Skeletal muscle tissue (tissue), 4 donors: ENCODE data around the gene CLEC19A. TPM values are rescaled to one million over a fixed set of nuclear protein-coding genes. Genes with fewer than 3 reads are reported as not detected.

Source experiments
- H3K27ac ChIP-seq: one replicate; pipeline ENCODE4 v1.7.0; 2013; ENCODE audit warnings: mild to moderate bottlenecking, low read depth, low read length, inconsistent platforms
- H3K27me3 ChIP-seq, 3 donors: one replicate each; pipeline ENCODE4 v1.7.0; 2013; ENCODE audit warnings: low read length in 3 of 3; ENCODE audit not compliant: control insufficient read depth in 3 of 3, insufficient read depth in 3 of 3
- H3K36me3 ChIP-seq, 3 donors: one replicate each; pipeline ENCODE4 v1.7.0; 2013; ENCODE audit warnings: low read length in 3 of 3; ENCODE audit not compliant: control insufficient read depth in 3 of 3, insufficient read depth in 3 of 3
- H3K4me1 ChIP-seq, 3 donors: one replicate each; pipeline ENCODE4 v1.7.0; 2013; ENCODE audit warnings: low read length in 3 of 3, mild to moderate bottlenecking in 3 of 3; ENCODE audit not compliant: control insufficient read depth in 3 of 3, insufficient read depth in 3 of 3
- H3K4me3 ChIP-seq, 3 donors: one replicate each; pipeline ENCODE4 v1.7.0; 2013; ENCODE audit warnings: low read length in 3 of 3
- H3K9ac ChIP-seq, 3 donors: one replicate each; pipeline ENCODE4 v1.7.0; 2013; ENCODE audit warnings: low read length in 3 of 3, mild to moderate bottlenecking in 3 of 3, moderate library complexity in 2 of 3, low read depth in 1 of 3
- H3K9me3 ChIP-seq, 3 donors: one replicate each; pipeline ENCODE4 v1.7.0; 2013; ENCODE audit warnings: low read length in 3 of 3; ENCODE audit not compliant: control insufficient read depth in 3 of 3
- total RNA-seq: library from RNA; depleted of rRNA; stranded (reverse); fragments of >200 nt; gene quantifications from one replicate; pipeline ENCODE4 v1.2.3, GENCODE V29; 2014
- donor health status: Osteomylitis.

Gene CLEC19A
- total RNA-seq, 1 donor from 2014 or later, result not detected

- Histone ChIP-seq H3K27me3 (no peaks in the 10 kb centered on the region), H3K4me3 (no peak overlapping the region), H3K36me3 (no peaks in the 10 kb centered on the region), H3K9ac (no peak overlapping the region), H3K27ac (no peak overlapping the region), H3K4me1 (peaks cover 0 to 3% (median 0%) of the 10 kb centered on the region in 3 donors), H3K9me3 (no peaks in the 10 kb centered on the region)
Measured at GRCh38 chr16:19245326-19245925, 40.1 kb upstream of the CLEC19A start.

GRCh38 chr16:19252904-19253303 lies 32.6 kb upstream of the CLEC19A start:
- Histone ChIP-seq H3K27me3 (peaks cover 0 to 3% (median 0%) of the 10 kb centered on the region in 3 donors), H3K4me3 (no peak overlapping the region), H3K36me3 (no peaks in the 10 kb centered on the region), H3K9ac (no peak overlapping the region), H3K4me1 (no peaks in the 10 kb centered on the region), H3K27ac (no peak overlapping the region), H3K9me3 (no peaks in the 10 kb centered on the region)

- no peak overlapping the region for H3K27ac ChIP-seq
- no peaks in the 10 kb centered on the region for H3K4me1 ChIP-seq
- H3K27me3 ChIP-seq, result peaks cover 0 to 3% (median 0%) of the 10 kb centered on the region in 3 donors
- no peak overlapping the region for H3K4me3 ChIP-seq
- no peak overlapping the region for H3K9ac ChIP-seq
- no peaks in the 10 kb centered on the region for H3K36me3 ChIP-seq
- no peaks in the 10 kb centered on the region for H3K9me3 ChIP-seq
Measured at GRCh38 chr16:19254611-19255010, 30.9 kb upstream of the CLEC19A start.

- H3K9me3 ChIP-seq, result peaks cover 2 to 7% (median 5%) of the 10 kb centered on the region in 3 donors
- no peak overlapping the region for H3K4me3 ChIP-seq
- H3K9ac ChIP-seq, result no peak overlapping the region
- no peaks in the 10 kb centered on the region for H3K27me3 ChIP-seq
- no peaks in the 10 kb centered on the region for H3K36me3 ChIP-seq
- no peaks in the 10 kb centered on the region for H3K4me1 ChIP-seq
- no peak overlapping the region for H3K27ac ChIP-seq
Measured at GRCh38 chr16:19264123-19264673, 21.3 kb upstream of the CLEC19A start.

- H3K4me1 ChIP-seq, result no peaks in the 10 kb centered on the region
- peaks cover 2 to 7% (median 5%) of the 10 kb centered on the region in 3 donors for H3K9me3 ChIP-seq
- H3K36me3 ChIP-seq, result no peaks in the 10 kb centered on the region
- no peak overlapping the region for H3K9ac ChIP-seq
- no peak overlapping the region for H3K27ac ChIP-seq
- no peak overlapping the region for H3K4me3 ChIP-seq
- no peaks in the 10 kb centered on the region for H3K27me3 ChIP-seq
Measured at GRCh38 chr16:19265380-19265930, 20.1 kb upstream of the CLEC19A start.

GRCh38 chr16:19266774-19267173 lies 18.8 kb upstream of the CLEC19A start:
- Histone ChIP-seq H3K27me3 (no peaks in the 10 kb centered on the region), H3K9me3 (peaks cover 2 to 7% (median 5%) of the 10 kb centered on the region in 3 donors), H3K9ac (no peak overlapping the region)

GRCh38 chr16:19269098-19269497 lies 16.4 kb upstream of the CLEC19A start:
- Histone ChIP-seq H3K9ac (no peak overlapping the region), H3K4me3 (no peak overlapping the region), H3K27ac (no peak overlapping the region), H3K9me3 (peaks cover 0 to 5% (median 1%) of the 10 kb centered on the region in 3 donors), H3K36me3 (no peaks in the 10 kb centered on the region), H3K27me3 (no peaks in the 10 kb centered on the region), H3K4me1 (no peaks in the 10 kb centered on the region)

More at GRCh38 chr16:19266774-19267173, 18.8 kb upstream of the CLEC19A start:
- Histone ChIP-seq H3K4me3 (no peak overlapping the region), H3K36me3 (no peaks in the 10 kb centered on the region), H3K4me1 (no peaks in the 10 kb centered on the region), H3K27ac (no peak overlapping the region)

GRCh38 chr16:19274165-19274797 lies 11.2 kb upstream of the CLEC19A start:
- H3K9ac ChIP-seq, result no peak overlapping the region
- H3K4me1 ChIP-seq, result no peaks in the 10 kb centered on the region
- H3K9me3 ChIP-seq, result no peaks in the 10 kb centered on the region
- no peak overlapping the region for H3K4me3 ChIP-seq
- H3K27ac ChIP-seq, result no peak overlapping the region
- H3K27me3 ChIP-seq, result peaks cover 0 to 3% (median 0%) of the 10 kb centered on the region in 3 donors
- H3K36me3 ChIP-seq, result no peaks in the 10 kb centered on the region

- Histone ChIP-seq H3K4me1 (peaks cover 0 to 3% (median under 1%) of the 10 kb centered on the region in 3 donors), H3K27ac (no peak overlapping the region), H3K9me3 (no peaks in the 10 kb centered on the region), H3K36me3 (no peaks in the 10 kb centered on the region), H3K4me3 (no peak overlapping the region), H3K9ac (no peak overlapping the region), H3K27me3 (peaks cover 0 to 3% (median 0%) of the 10 kb centered on the region in 3 donors)
Measured at GRCh38 chr16:19278403-19278802, 7.1 kb upstream of the CLEC19A start.

GRCh38 chr16:19281246-19281645 lies 4.3 kb upstream of the CLEC19A start:
- H3K36me3 ChIP-seq, result no peaks in the 10 kb centered on the region
- peaks cover 0 to 6% (median 5%) of the 10 kb centered on the region in 3 donors for H3K4me1 ChIP-seq
- H3K9me3 ChIP-seq, result no peaks in the 10 kb centered on the region
- H3K27me3 ChIP-seq, result no peaks in the 10 kb centered on the region
- H3K9ac ChIP-seq, result no peak overlapping the region
- H3K27ac ChIP-seq, result no peak overlapping the region
- no peak overlapping the region for H3K4me3 ChIP-seq
